Natural killer cell (primary cell): Measurements from ENCODE around the gene FLRT1. TPM values are rescaled to one million over a fixed set of nuclear protein-coding genes. Genes with fewer than 3 reads are reported as not detected.
A peak's percentile ranks its signal among the peaks of the same experiment; 100 is the strongest.

Experiments
- ATAC-seq, 3 donors: fragments of 150-1000 bp in 2 of 3; fragments of 200-7000 bp in 1 of 3; cut with Tn5 transposase; 1 replicate in 1 of 3; 2 replicates in 2 of 3; pipeline ENCODE4 v1.10.0; 2021; ENCODE audit warnings: mild to moderate bottlenecking in 2 of 3, moderate library complexity in 2 of 3
- DNase-seq, 2 donors: peaks; one replicate each; pipeline versions ENCODE4 v3.0.0 to v3.0.0-alpha.2; 2013 to 2021; ENCODE audit warnings: mixed read lengths in 1 of 2
- H3K27ac ChIP-seq: one replicate; pipeline ENCODE4 v1.5.1; 2013; ENCODE audit warnings: mild to moderate bottlenecking, low read length
- H3K27me3 ChIP-seq: one replicate; pipeline ENCODE4 v1.6.1; 2013; ENCODE audit warnings: low read length; ENCODE audit not compliant: control insufficient read depth, insufficient read depth
- H3K36me3 ChIP-seq: one replicate; pipeline ENCODE4 v1.6.1; 2013; ENCODE audit warnings: low read length; ENCODE audit not compliant: control insufficient read depth, insufficient read depth
- H3K4me1 ChIP-seq: one replicate; pipeline ENCODE4 v1.6.1; 2013; ENCODE audit warnings: low read length; ENCODE audit not compliant: control insufficient read depth, insufficient read depth
- H3K4me3 ChIP-seq: one replicate; pipeline ENCODE4 v1.5.1; 2013; ENCODE audit warnings: low read length
- H3K9me3 ChIP-seq: one replicate; pipeline ENCODE4 v1.6.1; 2013; ENCODE audit warnings: low read length; ENCODE audit not compliant: control insufficient read depth, insufficient read depth
- H3K27ac Mint-ChIP-seq, 2 donors: one replicate each; pipeline ENCODE4 v1.8.0; 2022; ENCODE audit warnings: mild to moderate bottlenecking in 2 of 2, mixed read lengths in 2 of 2, moderate library complexity in 1 of 2
- H3K27me3 Mint-ChIP-seq, 2 donors: one replicate each; pipeline ENCODE4 v1.8.0; 2022; ENCODE audit warnings: low read depth in 2 of 2, mixed read lengths in 2 of 2
- H3K36me3 Mint-ChIP-seq: one replicate; pipeline ENCODE4 v1.8.0; 2022; ENCODE audit warnings: mixed read lengths
- H3K4me1 Mint-ChIP-seq, 2 donors: one replicate each; pipeline ENCODE4 v1.8.0; 2022; ENCODE audit warnings: mixed read lengths in 2 of 2
- H3K4me3 Mint-ChIP-seq: one replicate; pipeline ENCODE4 v1.8.0; 2022; ENCODE audit warnings: mild to moderate bottlenecking, moderate library complexity, mixed read lengths
- H3K9me3 Mint-ChIP-seq, 2 donors: one replicate each; pipeline ENCODE4 v1.8.0; 2022; ENCODE audit warnings: mixed read lengths in 2 of 2
- WGBS: methylation state at CpG from one replicate; pipeline ENCODE4 v1.1.7; 2013; ENCODE audit warnings: missing lambda C conversion rate; ENCODE audit not compliant: insufficient coverage; 5-methylcytosine and 5-hydroxymethylcytosine counted together
- intact Hi-C: fragments of 100-400 bp; cut with micrococcal nuclease; formaldehyde crosslinking; loops from one replicate; pipeline ENCODE4 v1.14.2; 2022
- total RNA-seq, 4 donors: library from RNA; stranded (reverse); fragments of 120-200 nt in 1 of 4; gene quantifications; one replicate each; pipeline versions ENCODE4 v1.2.3 to v1.2.4, GENCODE V29; 2013 to 2022
- TF ChIP-seq, protein P1 (sequence below): fragments of 200-600 bp; IDR thresholded peaks from one replicate; pipeline ENCODE4 v1.8.0; 2022; ENCODE audit warnings: antibody characterized with exemption

Gene FLRT1
- total RNA-seq, 3 donors from 2014 or later (not counting 1 experiment from before 2014, with no cell fraction given), result not detected

DNA sequence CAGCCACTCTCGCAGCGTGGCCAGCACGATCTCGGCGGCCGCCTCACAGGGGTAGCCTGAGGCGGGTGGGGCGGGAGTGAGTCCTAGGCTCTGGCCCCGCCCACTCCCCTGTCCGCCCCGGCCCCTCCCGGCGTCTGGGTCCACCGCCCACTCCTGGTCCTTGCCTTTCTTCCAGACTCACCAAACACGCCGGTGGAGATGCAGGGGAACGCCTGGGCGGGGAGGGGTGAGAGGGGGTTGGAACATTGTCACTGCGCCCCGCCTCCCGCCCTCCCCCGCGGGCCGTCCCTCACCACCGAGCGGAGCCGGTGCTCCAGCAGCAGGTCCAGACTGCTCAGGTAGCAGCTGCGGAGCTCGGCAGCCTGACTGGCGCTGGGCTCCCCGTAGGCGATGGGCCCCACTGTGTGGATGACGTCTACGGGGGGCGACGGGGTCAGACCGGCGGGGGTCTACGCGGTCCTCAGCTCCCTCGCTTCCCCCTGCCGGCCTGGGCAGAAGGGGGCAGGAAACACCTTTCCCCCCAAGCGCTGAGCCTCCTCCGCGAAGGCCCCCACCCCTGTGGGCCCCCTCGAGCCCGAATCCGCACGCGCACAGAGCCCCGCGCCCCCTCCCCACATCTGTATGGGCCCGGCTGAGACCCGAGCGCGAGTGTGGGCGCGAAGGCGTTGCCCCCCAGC is 36.2 kb upstream of the FLRT1 start:
- H3K27me3 ChIP-seq, result peaks cover 4% of the 10 kb centered on the region
- TF ChIP-seq, protein P1, sequence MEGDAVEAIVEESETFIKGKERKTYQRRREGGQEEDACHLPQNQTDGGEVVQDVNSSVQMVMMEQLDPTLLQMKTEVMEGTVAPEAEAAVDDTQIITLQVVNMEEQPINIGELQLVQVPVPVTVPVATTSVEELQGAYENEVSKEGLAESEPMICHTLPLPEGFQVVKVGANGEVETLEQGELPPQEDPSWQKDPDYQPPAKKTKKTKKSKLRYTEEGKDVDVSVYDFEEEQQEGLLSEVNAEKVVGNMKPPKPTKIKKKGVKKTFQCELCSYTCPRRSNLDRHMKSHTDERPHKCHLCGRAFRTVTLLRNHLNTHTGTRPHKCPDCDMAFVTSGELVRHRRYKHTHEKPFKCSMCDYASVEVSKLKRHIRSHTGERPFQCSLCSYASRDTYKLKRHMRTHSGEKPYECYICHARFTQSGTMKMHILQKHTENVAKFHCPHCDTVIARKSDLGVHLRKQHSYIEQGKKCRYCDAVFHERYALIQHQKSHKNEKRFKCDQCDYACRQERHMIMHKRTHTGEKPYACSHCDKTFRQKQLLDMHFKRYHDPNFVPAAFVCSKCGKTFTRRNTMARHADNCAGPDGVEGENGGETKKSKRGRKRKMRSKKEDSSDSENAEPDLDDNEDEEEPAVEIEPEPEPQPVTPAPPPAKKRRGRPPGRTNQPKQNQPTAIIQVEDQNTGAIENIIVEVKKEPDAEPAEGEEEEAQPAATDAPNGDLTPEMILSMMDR, result no peak
- Mint-ChIP-seq H3K36me3 (no peaks in the 10 kb centered on the region), H3K4me1 (peaks cover 0 to 19% of the 10 kb centered on the region in 2 donors), H3K27me3 (peaks cover 6 to 19% of the 10 kb centered on the region in 2 donors), H3K27ac (no peak overlapping the region), H3K9me3 (no peaks in the 10 kb centered on the region), H3K4me3 (peak overlapping the region; percentile 25)
- peak; percentile 41 to 77 for DNase-seq
- H3K4me1 ChIP-seq, result peaks cover 19% of the 10 kb centered on the region
- peak overlapping the region; percentile 12 for H3K4me3 ChIP-seq
- 9% methylated on average over 55 of the region's 59 CpGs for WGBS
- no peak overlapping the region for H3K27ac ChIP-seq
- intact Hi-C loops, result loop anchor here (2.0 kb wide), 1 partner anchor 149 kb away; no protein-coding TSS in a partner anchor
- peak; percentile 53 to 61 (median 57) for ATAC-seq
- H3K36me3 ChIP-seq, result peaks cover 21% of the 10 kb centered on the region
- no peaks in the 10 kb centered on the region for H3K9me3 ChIP-seq

DNA sequence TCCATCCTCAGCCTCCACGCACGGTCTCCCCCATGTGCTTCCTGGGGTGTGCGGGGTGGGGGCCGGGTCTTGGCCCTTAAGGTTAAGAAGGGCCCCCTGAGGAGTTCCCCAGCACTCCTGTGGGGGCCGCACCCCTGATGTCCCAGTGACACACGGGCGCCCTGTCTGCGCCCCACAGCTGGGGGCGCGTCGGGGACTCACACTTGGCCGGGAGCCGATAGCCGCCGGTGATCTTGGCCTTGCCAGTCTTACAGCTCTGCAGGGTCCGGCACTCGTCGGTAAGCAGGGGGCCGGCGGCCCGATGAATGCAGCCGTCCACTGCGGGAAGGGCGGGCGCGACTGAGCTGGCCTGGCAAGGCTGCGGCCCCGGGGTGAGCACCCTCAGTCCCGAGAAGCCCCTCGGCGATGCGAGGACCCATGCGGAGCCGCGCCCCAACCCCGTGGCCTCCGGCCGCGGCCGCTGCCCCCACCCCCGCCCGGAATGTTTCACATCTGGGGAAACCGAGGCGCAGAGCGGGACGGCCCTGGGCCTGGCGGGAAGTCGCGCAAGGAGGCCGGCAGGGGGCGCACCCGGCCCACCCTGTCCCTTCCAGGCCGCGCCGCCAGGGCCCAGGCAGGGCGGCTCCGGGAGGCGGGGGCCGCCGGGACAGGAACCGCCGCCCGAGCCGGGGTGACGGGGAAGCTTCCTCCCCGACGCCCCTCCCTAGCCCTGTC is 35.5 kb upstream of the FLRT1 start:
- intact Hi-C loops, result loop anchor here (2.0 kb wide), 1 partner anchor 149 kb away; no protein-coding TSS in a partner anchor
- Histone ChIP-seq H3K9me3 (no peaks in the 10 kb centered on the region), H3K4me1 (peaks cover 19% of the 10 kb centered on the region), H3K27ac (no peak overlapping the region), H3K27me3 (peaks cover 4% of the 10 kb centered on the region), H3K36me3 (peaks cover 21% of the 10 kb centered on the region), H3K4me3 (peak overlapping the region; percentile 12)
- Mint-ChIP-seq H3K27ac (no peak overlapping the region), H3K4me3 (peak overlapping the region; percentile 25), H3K36me3 (no peaks in the 10 kb centered on the region), H3K4me1 (peaks cover 0 to 15% of the 10 kb centered on the region in 2 donors), H3K9me3 (no peaks in the 10 kb centered on the region), H3K27me3 (peaks cover 6 to 19% of the 10 kb centered on the region in 2 donors)
- WGBS, result 2% methylated on average over 67 of the region's 67 CpGs
- ATAC-seq (peak; percentile 83 to 88 (median 84)), DNase-seq (peak; percentile 70 to 89)
- TF ChIP-seq, protein P1, result peak; percentile 83

DNA sequence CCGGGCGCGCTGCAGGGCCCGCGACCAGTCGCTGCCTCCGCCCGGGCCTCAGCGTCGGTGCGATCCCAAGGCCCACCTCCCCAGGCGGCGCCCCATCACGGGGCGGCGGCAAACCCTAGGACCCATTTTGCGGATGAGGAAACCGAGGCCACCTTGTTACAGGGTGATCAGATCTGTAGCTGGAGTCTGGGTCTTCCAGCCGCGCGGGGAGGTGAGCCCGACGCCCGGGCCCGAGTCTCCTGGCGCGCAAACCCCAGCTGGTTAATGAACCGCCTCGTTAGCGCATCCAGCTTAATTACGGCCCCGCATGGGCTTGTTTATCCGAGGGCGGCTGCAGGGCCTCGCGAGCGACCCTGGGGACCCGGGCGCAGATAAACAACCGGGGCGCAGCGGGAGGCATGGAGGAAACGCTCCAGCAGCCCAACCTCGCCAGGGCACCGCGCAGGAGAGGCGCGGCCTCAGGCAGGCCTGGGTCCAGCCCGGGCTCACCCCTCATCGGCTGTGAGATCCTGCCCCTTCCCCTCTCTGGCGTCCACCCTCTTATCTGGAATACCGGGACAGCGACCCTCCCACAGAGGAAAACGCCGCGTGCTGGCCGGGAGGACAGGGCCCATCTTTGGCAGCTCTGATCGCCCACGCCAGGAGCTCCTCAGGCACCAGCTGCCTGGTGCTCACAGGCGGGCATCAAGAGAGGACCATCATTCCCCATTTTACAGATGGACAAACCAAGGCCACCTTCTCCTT is 34.8 kb upstream of the FLRT1 start:
- Histone ChIP-seq H3K9me3 (no peaks in the 10 kb centered on the region), H3K36me3 (peaks cover 21% of the 10 kb centered on the region), H3K4me3 (peak overlapping the region; percentile 18), H3K27me3 (peaks cover 4% of the 10 kb centered on the region), H3K4me1 (peaks cover 19% of the 10 kb centered on the region), H3K27ac (no peak overlapping the region)
- TF ChIP-seq, protein P1, result peak; percentile 39
- DNase-seq (no peak), ATAC-seq (no peak)
- intact Hi-C loops, result loop anchor here (2.0 kb wide), 1 partner anchor 148 kb away; no protein-coding TSS in a partner anchor
- Mint-ChIP-seq H3K27me3 (peaks cover 6 to 22% of the 10 kb centered on the region in 2 donors), H3K4me3 (peak overlapping the region; percentile 54), H3K9me3 (no peaks in the 10 kb centered on the region), H3K4me1 (peaks cover 0 to 15% of the 10 kb centered on the region in 2 donors), H3K27ac (no peak overlapping the region), H3K36me3 (no peaks in the 10 kb centered on the region)
- WGBS, result 20% methylated on average over 60 of the region's 60 CpGs
